ENCODE data around the gene CAMKMT.

- TF ChIP-seq FOSL1 (tag; conservative IDR thresholded peaks at IDR 0.05) (no peak), ETV6 (IDR thresholded peaks at IDR 0.05; ENCODE audit: borderline replicate concordance in 1 of 2, low read depth in 2 of 2, low read length in 1 of 2) (no peak), ETV6 (CRISPR knock-in tag; IDR thresholded peaks at IDR 0.05; ENCODE audit: borderline replicate concordance) (no peak)
These were observed 217.5 kb downstream of the CAMKMT start for GRCh38 chr2:44579115-44579836.
